SK-N-SH (cell line): ENCODE results near the gene ZC3H4.

Experiments
- POLR2AphosphoS5 ChIP-seq: IDR thresholded peaks from 2 replicates; pipeline ENCODE4 v1.6.1; 2012; ENCODE audit warnings: low read depth, low read length
- TF ChIP-seq, protein P1 (sequence below): IDR thresholded peaks from 2 replicates; pipeline ENCODE4 v1.4.0; 2012; ENCODE audit warnings: low read depth
- TF ChIP-seq, protein P2 (sequence below): fragments of 150-350 bp; IDR thresholded peaks from 2 replicates; pipeline ENCODE4 v1.6.1; 2017; ENCODE audit warnings: antibody characterized with exemption, low read length, low read depth, borderline replicate concordance
- TF ChIP-seq, protein P3 (sequence below): fragments of 200-600 bp; sonication (generic); IDR thresholded peaks from 2 replicates; pipeline ENCODE4 v1.6.1; 2017; ENCODE audit warnings: antibody characterized with exemption, mild to moderate bottlenecking, moderate library complexity

DNA sequence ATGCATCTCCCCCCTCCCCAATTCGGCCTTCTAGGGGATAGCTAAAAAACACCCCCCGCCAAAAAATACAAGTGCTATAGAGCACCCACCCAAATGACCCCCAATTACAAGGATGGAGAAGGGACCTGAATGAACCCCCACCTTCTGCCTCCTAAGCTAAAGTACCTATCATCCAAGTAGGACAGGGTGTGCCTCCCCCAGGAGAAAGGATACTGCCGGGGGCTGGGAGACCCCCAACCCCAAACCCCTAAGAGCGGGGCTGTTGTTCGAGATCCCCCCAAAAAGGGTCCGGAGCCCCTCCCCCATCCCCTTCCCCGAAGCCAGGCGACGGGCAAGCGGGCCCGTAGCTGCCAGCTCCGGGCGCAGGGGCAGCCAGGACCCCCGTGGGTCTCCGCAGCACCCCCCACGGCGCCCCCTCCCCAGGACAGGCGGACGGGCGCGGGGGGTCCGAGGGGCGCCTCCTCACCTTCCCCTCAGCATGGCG, 1.9 kb downstream of the ZC3H4 start:
- TF ChIP-seq, protein P1, sequence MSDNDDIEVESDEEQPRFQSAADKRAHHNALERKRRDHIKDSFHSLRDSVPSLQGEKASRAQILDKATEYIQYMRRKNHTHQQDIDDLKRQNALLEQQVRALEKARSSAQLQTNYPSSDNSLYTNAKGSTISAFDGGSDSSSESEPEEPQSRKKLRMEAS, result no peak
- TF ChIP-seq, protein P2, sequence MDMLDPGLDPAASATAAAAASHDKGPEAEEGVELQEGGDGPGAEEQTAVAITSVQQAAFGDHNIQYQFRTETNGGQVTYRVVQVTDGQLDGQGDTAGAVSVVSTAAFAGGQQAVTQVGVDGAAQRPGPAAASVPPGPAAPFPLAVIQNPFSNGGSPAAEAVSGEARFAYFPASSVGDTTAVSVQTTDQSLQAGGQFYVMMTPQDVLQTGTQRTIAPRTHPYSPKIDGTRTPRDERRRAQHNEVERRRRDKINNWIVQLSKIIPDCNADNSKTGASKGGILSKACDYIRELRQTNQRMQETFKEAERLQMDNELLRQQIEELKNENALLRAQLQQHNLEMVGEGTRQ, result no peak
- TF ChIP-seq, protein P3, sequence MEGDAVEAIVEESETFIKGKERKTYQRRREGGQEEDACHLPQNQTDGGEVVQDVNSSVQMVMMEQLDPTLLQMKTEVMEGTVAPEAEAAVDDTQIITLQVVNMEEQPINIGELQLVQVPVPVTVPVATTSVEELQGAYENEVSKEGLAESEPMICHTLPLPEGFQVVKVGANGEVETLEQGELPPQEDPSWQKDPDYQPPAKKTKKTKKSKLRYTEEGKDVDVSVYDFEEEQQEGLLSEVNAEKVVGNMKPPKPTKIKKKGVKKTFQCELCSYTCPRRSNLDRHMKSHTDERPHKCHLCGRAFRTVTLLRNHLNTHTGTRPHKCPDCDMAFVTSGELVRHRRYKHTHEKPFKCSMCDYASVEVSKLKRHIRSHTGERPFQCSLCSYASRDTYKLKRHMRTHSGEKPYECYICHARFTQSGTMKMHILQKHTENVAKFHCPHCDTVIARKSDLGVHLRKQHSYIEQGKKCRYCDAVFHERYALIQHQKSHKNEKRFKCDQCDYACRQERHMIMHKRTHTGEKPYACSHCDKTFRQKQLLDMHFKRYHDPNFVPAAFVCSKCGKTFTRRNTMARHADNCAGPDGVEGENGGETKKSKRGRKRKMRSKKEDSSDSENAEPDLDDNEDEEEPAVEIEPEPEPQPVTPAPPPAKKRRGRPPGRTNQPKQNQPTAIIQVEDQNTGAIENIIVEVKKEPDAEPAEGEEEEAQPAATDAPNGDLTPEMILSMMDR, result no peak
- no peak for TF ChIP-seq POLR2AphosphoS5
